PC-9 (cell line): Measurements from ENCODE around the gene INHA.

Source experiments
- EZH2 ChIP-seq: fragments of 200-600 bp; sonication (generic); IDR thresholded peaks from 2 replicates; pipeline ENCODE4 v1.8.0; 2017; ENCODE audit warnings: antibody characterized with exemption, low read depth
- TF ChIP-seq, protein P1 (sequence below): fragments of 200-600 bp; sonication (generic); conservative IDR thresholded peaks from 2 replicates; pipeline ENCODE4 v1.6.1; 2017; ENCODE audit warnings: mixed run types, antibody characterized with exemption, mild to moderate bottlenecking, moderate library complexity

DNA sequence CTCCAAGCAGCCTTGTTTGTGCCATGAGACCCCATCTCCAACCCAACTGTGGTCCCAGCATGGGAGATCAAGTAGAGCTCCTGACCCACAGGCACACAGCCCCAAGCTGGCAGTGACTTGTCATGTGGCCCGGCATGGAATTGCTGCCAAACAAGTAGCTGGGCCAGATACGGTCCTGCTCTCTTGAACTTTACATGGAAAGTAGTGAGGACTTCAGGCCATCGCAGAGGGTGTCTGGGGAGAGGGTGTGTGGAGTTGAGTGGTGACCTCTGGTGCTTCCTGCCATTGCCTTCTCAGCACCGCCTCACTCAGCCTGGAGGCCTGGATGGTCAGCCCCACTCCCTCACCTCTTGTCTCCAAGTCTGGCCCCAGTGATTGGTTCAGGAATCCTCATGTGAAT lies 44.4 kb downstream of the INHA start:
- TF ChIP-seq, protein P1, sequence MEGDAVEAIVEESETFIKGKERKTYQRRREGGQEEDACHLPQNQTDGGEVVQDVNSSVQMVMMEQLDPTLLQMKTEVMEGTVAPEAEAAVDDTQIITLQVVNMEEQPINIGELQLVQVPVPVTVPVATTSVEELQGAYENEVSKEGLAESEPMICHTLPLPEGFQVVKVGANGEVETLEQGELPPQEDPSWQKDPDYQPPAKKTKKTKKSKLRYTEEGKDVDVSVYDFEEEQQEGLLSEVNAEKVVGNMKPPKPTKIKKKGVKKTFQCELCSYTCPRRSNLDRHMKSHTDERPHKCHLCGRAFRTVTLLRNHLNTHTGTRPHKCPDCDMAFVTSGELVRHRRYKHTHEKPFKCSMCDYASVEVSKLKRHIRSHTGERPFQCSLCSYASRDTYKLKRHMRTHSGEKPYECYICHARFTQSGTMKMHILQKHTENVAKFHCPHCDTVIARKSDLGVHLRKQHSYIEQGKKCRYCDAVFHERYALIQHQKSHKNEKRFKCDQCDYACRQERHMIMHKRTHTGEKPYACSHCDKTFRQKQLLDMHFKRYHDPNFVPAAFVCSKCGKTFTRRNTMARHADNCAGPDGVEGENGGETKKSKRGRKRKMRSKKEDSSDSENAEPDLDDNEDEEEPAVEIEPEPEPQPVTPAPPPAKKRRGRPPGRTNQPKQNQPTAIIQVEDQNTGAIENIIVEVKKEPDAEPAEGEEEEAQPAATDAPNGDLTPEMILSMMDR: no peak
- no peak for TF ChIP-seq EZH2
